H1 (cell line): ENCODE measurements around the gene ZMYM4. TPM values are rescaled to one million over a fixed set of nuclear protein-coding genes. Genes with fewer than 3 reads are reported as not detected.

Experiments used
- CTCF ChIA-PET: fragments of 300-600 bp; sonication (Branson Sonifier 250); formaldehyde crosslinking; loops from one replicate; lab custom pipeline; 2021; ENCODE audit not compliant: partially characterized antibody; lab: Charles Lee
- POLR2A ChIA-PET: fragments of 300-600 bp; sonication (Branson Sonifier 250); formaldehyde crosslinking; loops from one replicate; lab custom pipeline; 2021; ENCODE audit warnings: inconsistent platforms; ENCODE audit not compliant: partially characterized antibody; lab: Charles Lee
- DNase-seq, 2 experiments: peaks; one replicate each; pipeline versions ENCODE4 v3.0.0 to v3.0.0-alpha.2; 2010 to 2022; ENCODE audit warnings: low spot score in 2 of 2, low read depth in 1 of 2, mixed read lengths in 1 of 2
- FAIRE-seq: peaks from 2 replicates; lab custom pipeline; 2011; peaks lifted over from hg19 to GRCh38; lab: Jason Lieb, UNC
- H2AFZ ChIP-seq: 2 replicates; pipeline ENCODE4 v1.8.1; 2012; ENCODE audit warnings: low read length, inconsistent platforms
- H2AK5ac ChIP-seq: 2 replicates; pipeline ENCODE4 v1.6.1; 2013; ENCODE audit warnings: low read depth, low read length
- H2BK120ac ChIP-seq: replicated peaks from 2 replicates; pipeline ENCODE3; 2013; ENCODE audit warnings: low read depth, low read length, inconsistent platforms
- H2BK12ac ChIP-seq: 2 replicates; pipeline ENCODE4 v1.6.1; 2013; ENCODE audit warnings: low read depth, low read length
- H2BK15ac ChIP-seq: 2 replicates; pipeline ENCODE4 v1.6.1; 2013; ENCODE audit warnings: low read length
- H2BK20ac ChIP-seq: 2 replicates; pipeline ENCODE4 v1.6.1; 2013; ENCODE audit warnings: low read length
- H2BK5ac ChIP-seq: 2 replicates; pipeline ENCODE4 v1.6.1; 2013; ENCODE audit warnings: low read depth, low read length
- H3K14ac ChIP-seq: 2 replicates; pipeline ENCODE4 v1.6.1; 2013; ENCODE audit warnings: inconsistent platforms; ENCODE audit not compliant: insufficient read length
- H3K18ac ChIP-seq: 2 replicates; pipeline ENCODE4 v1.6.1; 2013; ENCODE audit warnings: low read length; ENCODE audit errors: extremely low read depth
- H3K23ac ChIP-seq: 2 replicates; pipeline ENCODE4 v1.6.1; 2013; ENCODE audit warnings: inconsistent platforms; ENCODE audit not compliant: insufficient read length
- H3K23me2 ChIP-seq: 2 replicates; pipeline ENCODE4 v1.6.1; 2013; ENCODE audit warnings: low read depth, low read length
- H3K27ac ChIP-seq: 2 replicates; pipeline ENCODE4 v1.6.1; 2011; ENCODE audit warnings: low read depth, low read length, inconsistent platforms
- H3K27me3 ChIP-seq, 4 experiments: replicated peaks in 1 of 4; 1 replicate in 1 of 4; 2 replicates in 3 of 4; pipeline versions ENCODE4 v1.6.1 to v1.8.1; 2011 to 2013; ENCODE audit warnings: low read length in 3 of 4, mild to moderate bottlenecking in 3 of 4, inconsistent platforms in 2 of 4, mixed read lengths in 2 of 4, moderate library complexity in 1 of 4; ENCODE audit not compliant: control insufficient read depth in 3 of 4, insufficient read depth in 3 of 4; ENCODE audit errors: extremely low read depth in 1 of 4
- H3K36me3 ChIP-seq, 4 experiments: 2 replicates each; pipeline versions ENCODE4 v1.6.1 to v1.8.1; 2011 to 2013; ENCODE audit warnings: mild to moderate bottlenecking in 4 of 4, low read length in 3 of 4, moderate library complexity in 2 of 4, control low read depth in 1 of 4, inconsistent platforms in 1 of 4; ENCODE audit not compliant: insufficient read depth in 4 of 4, control insufficient read depth in 2 of 4
- H3K4ac ChIP-seq: replicated peaks from 2 replicates; pipeline ENCODE3; 2013; ENCODE audit warnings: low read length, low read depth, mixed read lengths, inconsistent platforms; ENCODE audit not compliant: insufficient read length
- H3K4me1 ChIP-seq, 4 experiments: replicated peaks in 1 of 4; 1 replicate in 1 of 4; 2 replicates in 3 of 4; pipeline versions ENCODE4 v1.6.1 to v1.8.1; 2011 to 2013; ENCODE audit warnings: low read length in 3 of 4, inconsistent platforms in 2 of 4, mixed read lengths in 1 of 4; ENCODE audit not compliant: insufficient read depth in 4 of 4, control insufficient read depth in 3 of 4
- H3K4me2 ChIP-seq, 2 experiments: 2 replicates each; pipeline versions ENCODE4 v1.6.1 to v1.8.1; 2011 to 2013; ENCODE audit warnings: low read depth in 2 of 2, low read length in 2 of 2, control low read depth in 1 of 2, inconsistent platforms in 1 of 2, mild to moderate bottlenecking in 1 of 2; ENCODE audit not compliant: insufficient read depth in 1 of 2
- H3K4me3 ChIP-seq, 4 experiments: fragments of 200-600, 300-600 bp in 1 of 4; sonication (generic), shearing (Covaris generic), sonication (Bioruptor Twin) in 1 of 4; 2 replicates each; pipeline versions ENCODE4 v1.5.1 to v1.8.1; 2011 to 2016; ENCODE audit warnings: low read length in 4 of 4, low read depth in 3 of 4, control low read depth in 2 of 4, inconsistent platforms in 2 of 4, mild to moderate bottlenecking in 2 of 4, mixed read lengths in 1 of 4, moderate library complexity in 1 of 4; ENCODE audit not compliant: insufficient read depth in 2 of 4; ENCODE audit errors: extremely low read depth in 1 of 4
- H3K56ac ChIP-seq: replicated peaks from 2 replicates; pipeline ENCODE3; 2013; ENCODE audit warnings: low read depth, mild to moderate bottlenecking, mixed read lengths, low read length, inconsistent platforms; ENCODE audit not compliant: insufficient read length
- H3K79me1 ChIP-seq: 2 replicates; pipeline ENCODE4 v1.6.1; 2013; ENCODE audit warnings: low read depth, low read length, control low read depth
- H3K79me2 ChIP-seq, 2 experiments: 2 replicates each; pipeline versions ENCODE4 v1.6.1 to v1.8.1; 2012 to 2013; ENCODE audit warnings: low read length in 2 of 2, mild to moderate bottlenecking in 2 of 2, inconsistent platforms in 1 of 2; ENCODE audit not compliant: insufficient read depth in 2 of 2, control insufficient read depth in 1 of 2
- H3K9ac ChIP-seq, 4 experiments: replicated peaks in 1 of 4; 1 replicate in 1 of 4; 2 replicates in 3 of 4; pipeline versions ENCODE4 v1.6.1 to v1.8.1; 2011 to 2013; ENCODE audit warnings: low read depth in 3 of 4, low read length in 3 of 4, control low read depth in 2 of 4, mild to moderate bottlenecking in 2 of 4, moderate library complexity in 2 of 4, inconsistent platforms in 1 of 4; ENCODE audit errors: extremely low read depth in 1 of 4
- H3K9me3 ChIP-seq, 2 experiments: 2 replicates each; pipeline versions ENCODE4 v1.6.1 to v1.8.1; 2012 to 2013; ENCODE audit warnings: mild to moderate bottlenecking in 2 of 2, moderate library complexity in 2 of 2, control low read depth in 1 of 2, inconsistent platforms in 1 of 2, low read depth in 1 of 2, low read length in 1 of 2, mixed read lengths in 1 of 2; ENCODE audit not compliant: insufficient read depth in 2 of 2
- H4K20me1 ChIP-seq, 2 experiments: replicated peaks in 1 of 2; 2 replicates each; pipeline versions ENCODE3 to v1.8.1; 2011 to 2013; ENCODE audit warnings: inconsistent platforms in 2 of 2, low read length in 2 of 2, mild to moderate bottlenecking in 1 of 2; ENCODE audit not compliant: insufficient read depth in 2 of 2, control insufficient read depth in 1 of 2
- H4K5ac ChIP-seq: 2 replicates; pipeline ENCODE4 v1.6.1; 2013; ENCODE audit warnings: low read length, low read depth, mixed read lengths, inconsistent platforms; ENCODE audit not compliant: insufficient read length
- H4K8ac ChIP-seq: 2 replicates; pipeline ENCODE4 v1.8.0; 2013; ENCODE audit warnings: mild to moderate bottlenecking, moderate library complexity, low read length, inconsistent platforms; ENCODE audit not compliant: insufficient read depth; ENCODE audit errors: extremely low read depth
- H4K91ac ChIP-seq: replicated peaks from 2 replicates; pipeline ENCODE3; 2013; ENCODE audit warnings: low read length, mixed read lengths, inconsistent platforms; ENCODE audit not compliant: insufficient read length
- ATF3 ChIP-seq: IDR thresholded peaks from 2 replicates; pipeline ENCODE4 v1.6.1; 2011; ENCODE audit warnings: low read depth, mild to moderate bottlenecking, low read length; ENCODE audit not compliant: insufficient read depth
- CTCF ChIP-seq, 3 experiments: IDR thresholded peaks; 1 replicate in 2 of 3; 2 replicates in 1 of 3; pipeline versions ENCODE4 v1.5.1 to v1.6.1; 2011; ENCODE audit warnings: low read length in 3 of 3, mild to moderate bottlenecking in 3 of 3, inconsistent platforms in 2 of 3, low read depth in 1 of 3, moderate library complexity in 1 of 3; ENCODE audit not compliant: insufficient read depth in 1 of 3; ENCODE audit errors: control extremely low read depth in 1 of 3
- RAD21 ChIP-seq, 2 experiments: IDR thresholded peaks in 1 of 2; conservative IDR thresholded peaks in 1 of 2; 2 replicates each; pipeline ENCODE4 v1.6.1; 2011; ENCODE audit warnings: low read depth in 2 of 2, low read length in 2 of 2, improper control_type of control experiment in 1 of 2, inconsistent platforms in 1 of 2, mild to moderate bottlenecking in 1 of 2, moderate library complexity in 1 of 2
- WGBS, 2 experiments: shearing (Covaris generic) in 1 of 2; methylation state at CpG; one replicate each; pipeline versions ENCODE4 v1.1.6 to v1.1.7; 2013 to 2015; ENCODE audit warnings: low lambda C conversion rate in 2 of 2, mixed read lengths in 2 of 2, inconsistent platforms in 1 of 2, low coverage in 1 of 2, missing lambda C conversion rate in 1 of 2; ENCODE audit not compliant: insufficient replicate concordance in 2 of 2, insufficient coverage in 1 of 2, insufficient read length in 1 of 2; ENCODE audit errors: extremely low coverage in 1 of 2, missing lambda C conversion rate in 1 of 2; 5-methylcytosine and 5-hydroxymethylcytosine counted together
- polyA plus RNA-seq, 7 experiments: library from polyadenylated mRNA; depleted of rRNA in 3 of 7; stranded (reverse) in 5 of 7; unstranded in 2 of 7; fragments of >200 nt in 5 of 7; fragments of 200-250 nt in 2 of 7; gene quantifications; 1 replicate in 5 of 7; 2 replicates in 1 of 7; 4 replicates in 1 of 7; pipeline versions ENCODE4 v1.2.1 to v1.2.3, GENCODE V29; 2011 to 2013; ENCODE audit warnings: missing spikeins in 2 of 7, mixed read lengths in 2 of 7
- total RNA-seq: library from RNA; stranded (reverse); fragmentation: NEBNext Ultra II Directional; extraction: Animal tissue kit (Norgen Biotek cat#: 25700); gene quantifications from 2 replicates; pipeline ENCODE4 v1.2.1, GENCODE V29; 2021

Gene ZMYM4
- total and polyA plus RNA-seq, 2 of the 8 experiments (the other 6 are each of a cell fraction or from before 2014, with no cell fraction given) = 16.7 to 81.3 TPM

- Histone ChIP-seq H2BK120ac (no peak overlapping the region), H4K8ac (no peak overlapping the region), H4K91ac (no peak overlapping the region), H3K79me2 (peaks cover 0 to 66% of the 10 kb centered on the region in 2 experiments; a peak in 2 of 4 replicates), H3K27ac (no peak overlapping the region), H3K9me3 (no peaks in the 10 kb centered on the region), H2AFZ (no peak overlapping the region), H3K56ac (no peak overlapping the region), H3K23me2 (no peaks in the 10 kb centered on the region), H3K14ac (no peak overlapping the region), H2AK5ac (no peak overlapping the region), H2BK5ac (no peak overlapping the region), H3K4me1 (no peaks in the 10 kb centered on the region), H3K4me3 (no peak overlapping the region), H3K27me3 (no peaks in the 10 kb centered on the region), H2BK15ac (no peak overlapping the region), H3K9ac (no peak overlapping the region), H3K18ac (no peak overlapping the region), H3K36me3 (no peaks in the 10 kb centered on the region), H3K79me1 (no peaks in the 10 kb centered on the region; the same call in 1 of the 2 replicates), H3K4ac (no peak overlapping the region), H2BK20ac (no peak overlapping the region), H3K23ac (no peak overlapping the region), H4K5ac (no peak overlapping the region), H2BK12ac (no peak overlapping the region), H3K4me2 (no peak overlapping the region), H4K20me1 (no peaks in the 10 kb centered on the region)
- no peak for DNase-seq
- POLR2A ChIA-PET = interaction anchor here (0.6 to 1.0 kb wide), 3 partner anchors 11 to 566 kb away, joined by 3 to 4 read pairs (median 3); no protein-coding TSS in a partner anchor
- CTCF ChIA-PET = interaction anchor here (1.4 to 1.5 kb wide), 4 partner anchors 8 to 219 kb away, joined by 3 to 4 read pairs (median 4); no protein-coding TSS in a partner anchor
- FAIRE-seq = no peak
- peak; percentile 31 to 43 (median 43) for TF ChIP-seq CTCF (IDR thresholded peaks at IDR 0.05; ENCODE audit: control extremely low read depth in 1 of 3, insufficient read depth in 1 of 3, low read depth in 1 of 3, low read length in 3 of 3)
- no peak for TF ChIP-seq ATF3
- peak; percentile 44 to 57 for TF ChIP-seq RAD21 (IDR thresholded peaks at IDR 0.05 in 1 of 2, conservative IDR thresholded peaks at IDR 0.05 in 1 of 2; ENCODE audit: low read depth in 2 of 2, low read length in 2 of 2)
- 82% methylated on average over 13 of the region's 13 CpGs; no CpG with 5 or more reads in 1 of the 2 experiments for WGBS, 2 experiments
Measured at GRCh38 chr1:35345439-35345981, 77.0 kb downstream of the ZMYM4 start.
